HepG2 (cell line): ENCODE results near the gene HDAC5. TPM values are rescaled to one million over a fixed set of nuclear protein-coding genes. Genes with fewer than 3 reads are reported as not detected.
A peak's percentile ranks its signal among the peaks of the same experiment; 100 is the strongest.

Source experiments
- CBFB ChIP-seq: sonication (generic); formaldehyde crosslinking; IDR thresholded peaks from 2 replicates; pipeline ENCODE4 v1.4.0; 2020; ENCODE audit warnings: missing genetic modification reagents
- CC2D1A ChIP-seq: sonication (generic); formaldehyde crosslinking; IDR thresholded peaks from 2 replicates; pipeline ENCODE4 v1.8.1; 2023; ENCODE audit warnings: mild to moderate bottlenecking, missing genetic modification reagents
- DR1 ChIP-seq: sonication (generic); formaldehyde crosslinking; IDR thresholded peaks from 2 replicates; pipeline ENCODE4 v1.8.0; 2021; ENCODE audit warnings: mild to moderate bottlenecking, missing genetic modification reagents, inconsistent platforms
- HNF4A ChIP-seq: sonication (generic); formaldehyde crosslinking; IDR thresholded peaks from 2 replicates; pipeline ENCODE4 v1.4.0; 2020; ENCODE audit warnings: missing genetic modification reagents
- HNRNPL ChIP-seq: fragments of 200-400 bp; formaldehyde crosslinking; IDR thresholded peaks from 2 replicates; pipeline ENCODE4 v1.6.1; 2017; ENCODE audit warnings: mild to moderate bottlenecking, low read depth, low read length
- IRX3 ChIP-seq: sonication (generic); formaldehyde crosslinking; IDR thresholded peaks from 2 replicates; pipeline ENCODE4 v1.8.1; 2023; ENCODE audit warnings: mild to moderate bottlenecking, low read depth, missing genetic modification reagents, borderline replicate concordance
- MYC ChIP-seq: sonication (generic); formaldehyde crosslinking; IDR thresholded peaks from 2 replicates; pipeline ENCODE4 v1.9.0; 2021; ENCODE audit warnings: missing genetic modification reagents, borderline replicate concordance
- RXRA ChIP-seq: sonication (generic); formaldehyde crosslinking; IDR thresholded peaks from 2 replicates; pipeline ENCODE4 v1.5.1; 2020; ENCODE audit warnings: missing genetic modification reagents
- SALL1 ChIP-seq: sonication (generic); formaldehyde crosslinking; IDR thresholded peaks from 2 replicates; pipeline ENCODE4 v1.8.0; 2022; ENCODE audit warnings: mild to moderate bottlenecking, missing genetic modification reagents
- SRY ChIP-seq: sonication (generic); formaldehyde crosslinking; IDR thresholded peaks from 2 replicates; pipeline ENCODE4 v1.8.0; 2022; ENCODE audit warnings: mild to moderate bottlenecking, missing genetic modification reagents
- THAP8 ChIP-seq: sonication (generic); formaldehyde crosslinking; IDR thresholded peaks from 2 replicates; pipeline ENCODE4 v1.5.1; 2020; ENCODE audit warnings: missing genetic modification reagents, mild to moderate bottlenecking, borderline replicate concordance
- UBTF ChIP-seq: sonication (generic); formaldehyde crosslinking; IDR thresholded peaks from 2 replicates; pipeline ENCODE4 v1.4.0; 2020; ENCODE audit warnings: mild to moderate bottlenecking, missing genetic modification reagents
- ZBTB33 ChIP-seq: sonication (generic); formaldehyde crosslinking; IDR thresholded peaks from 2 replicates; pipeline ENCODE4 v1.4.0; 2020; ENCODE audit warnings: missing genetic modification reagents
- ZBTB42 ChIP-seq: sonication (generic); formaldehyde crosslinking; IDR thresholded peaks from 2 replicates; pipeline ENCODE4 v1.5.0; 2020; ENCODE audit warnings: mild to moderate bottlenecking, missing genetic modification reagents
- ZMYM3 ChIP-seq: sonication (generic); formaldehyde crosslinking; IDR thresholded peaks from 2 replicates; pipeline ENCODE4 v1.5.1; 2020; ENCODE audit warnings: mild to moderate bottlenecking, missing genetic modification reagents
- ZNF281 ChIP-seq: sonication (generic); formaldehyde crosslinking; IDR thresholded peaks from 2 replicates; pipeline ENCODE4 v1.4.0; 2020; ENCODE audit warnings: missing genetic modification reagents, borderline replicate concordance
- ZNF33A ChIP-seq: sonication (generic); formaldehyde crosslinking; IDR thresholded peaks from 2 replicates; pipeline ENCODE4 v1.5.1; 2020; ENCODE audit warnings: missing genetic modification reagents, mild to moderate bottlenecking, moderate library complexity, borderline replicate concordance
- ZNF563 ChIP-seq: sonication (generic); formaldehyde crosslinking; IDR thresholded peaks from 2 replicates; pipeline ENCODE4 v1.8.0; 2022; ENCODE audit warnings: mild to moderate bottlenecking, moderate library complexity, missing genetic modification reagents
- ZSCAN25 ChIP-seq: sonication (generic); formaldehyde crosslinking; IDR thresholded peaks from 2 replicates; pipeline ENCODE4 v1.8.0; 2022; ENCODE audit warnings: mild to moderate bottlenecking, missing genetic modification reagents
- polyA plus RNA-seq, 8 experiments: library from polyadenylated mRNA; depleted of rRNA in 3 of 8; stranded (reverse) in 7 of 8; unstranded in 1 of 8; fragments of >200 nt; fragmentation: Illumina TruSeq in 4 of 8; extraction: Trizol in 4 of 8; gene quantifications; 2 replicates each; pipeline versions ENCODE4 v1.2.1 to v1.2.3, GENCODE V29; 2011 to 2016; ENCODE audit warnings: low read depth in 4 of 8, missing spikeins in 1 of 8, mixed read lengths in 1 of 8; ENCODE audit not compliant: insufficient read depth in 1 of 8
- total RNA-seq, 5 experiments: library from RNA; depleted of rRNA; stranded (reverse); fragments of >200 nt; fragmentation: Illumina TruSeq; extraction: Trizol; gene quantifications; 2 replicates each; pipeline ENCODE4 v1.2.3, GENCODE V29; 2016; ENCODE audit warnings: low read depth in 1 of 5

HDAC5 gene
- total and polyA plus RNA-seq, 2 of the 13 experiments (the other 11 are each of a cell fraction or from before 2014, with no cell fraction given) = 46.4 to 85.4 TPM

- no peak for TF ChIP-seq ZNF281 (CRISPR knock-in tag)
- TF ChIP-seq IRX3 (CRISPR knock-in tag) = 0 out of 2 replicates have a peak, but pooled peaks have one; percentile 31
- TF ChIP-seq ZSCAN25 (CRISPR knock-in tag) = no peak
- TF ChIP-seq ZNF563 = peak; percentile 33; the same call in 1 of the 2 replicates
- TF ChIP-seq RXRA = peak; percentile 31; the same call in 1 of the 2 replicates
- TF ChIP-seq MYC (CRISPR knock-in tag) = peak; percentile 44; the same call in 1 of the 2 replicates
- TF ChIP-seq ZBTB33 (CRISPR knock-in tag) = peak; percentile 94
- TF ChIP-seq ZNF33A (CRISPR knock-in tag) = 0 out of 2 replicates have a peak, but pooled peaks have one; percentile 33
- TF ChIP-seq THAP8 (CRISPR knock-in tag) = no peak
- TF ChIP-seq ZMYM3 (CRISPR knock-in tag) = peak; percentile 26; the same call in 1 of the 2 replicates
- peak; percentile 38; the same call in 1 of the 2 replicates for TF ChIP-seq UBTF (CRISPR knock-in tag)
- no peak for TF ChIP-seq CC2D1A (CRISPR knock-in tag)
- peak; percentile 43; the same call in 1 of the 2 replicates for TF ChIP-seq SALL1 (CRISPR knock-in tag)
- 0 out of 2 replicates have a peak, but pooled peaks have one; percentile 67 for TF ChIP-seq ZBTB42
- no peak for TF ChIP-seq DR1 (CRISPR knock-in tag)
- TF ChIP-seq HNRNPL = 0 out of 2 replicates have a peak, but pooled peaks have one; percentile 6
- 0 out of 2 replicates have a peak, but pooled peaks have one; percentile 41 for TF ChIP-seq SRY (CRISPR knock-in tag)
- peak; percentile 61; the same call in 1 of the 2 replicates for TF ChIP-seq CBFB
- TF ChIP-seq HNF4A (CRISPR knock-in tag) = peak; percentile 34; the same call in 1 of the 2 replicates
These were observed 26.1 kb downstream of the HDAC5 start (continued) for GRCh38 chr17:44097110-44097958.
